Measurements from ENCODE around the gene WWTR1. TPM values are rescaled to one million over a fixed set of nuclear protein-coding genes. Genes with fewer than 3 reads are reported as not detected.

WWTR1 gene
- total RNA-seq, 6 experiments from 2014 or later = 41.5 to 49.7 (median 45.5) TPM

DNA sequence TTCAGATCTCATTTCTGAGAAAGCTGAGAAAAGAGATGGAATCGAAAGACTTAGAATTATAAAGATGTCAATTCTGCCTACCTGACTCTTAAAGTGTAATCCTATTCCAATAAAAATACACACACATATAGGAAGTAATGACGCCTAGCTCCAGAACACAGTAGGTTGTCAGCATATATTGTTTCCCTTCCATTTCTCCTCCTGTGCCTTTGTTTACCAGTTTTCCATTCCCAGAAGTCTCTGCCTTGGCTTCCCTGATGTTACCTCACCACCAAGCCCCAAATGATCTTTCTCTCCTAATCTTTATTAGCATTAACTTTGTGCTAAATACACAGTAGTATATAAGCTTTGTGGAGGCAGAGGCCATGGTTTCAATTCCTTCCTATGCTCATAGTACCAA is 143.4 kb downstream of the WWTR1 start:
- no peak overlapping the region for H3K4me3 Mint-ChIP-seq
- TF ChIP-seq CTCF (IDR thresholded peaks at IDR 0.05) = no peak
- peaks cover 10% of the 10 kb centered on the region for H3K4me1 Mint-ChIP-seq (ENCODE audit: low read depth)
- no peak for DNase-seq
- no peak overlapping the region; the same call in 1 of the 2 replicates for H3K27ac Mint-ChIP-seq
- no peaks in the 10 kb centered on the region for H3K36me3 Mint-ChIP-seq (ENCODE audit: low read depth)
- peaks cover 5% of the 10 kb centered on the region; the same call in 1 of the 2 replicates for H3K27me3 Mint-ChIP-seq (ENCODE audit: insufficient read depth)
- no peaks in the 10 kb centered on the region for H3K9me3 Mint-ChIP-seq

GRCh38 chr3:149512073-149512782 is 145.6 kb downstream of the WWTR1 start:
- Mint-ChIP-seq H3K27ac (peak overlapping the region; percentile 2; the same call in 1 of the 2 replicates), H3K9me3 (no peaks in the 10 kb centered on the region), H3K4me1 (ENCODE audit: low read depth) (peaks cover 25% of the 10 kb centered on the region), H3K4me3 (peak overlapping the region; percentile 34), H3K27me3 (ENCODE audit: insufficient read depth) (peaks cover 5% of the 10 kb centered on the region; the same call in 1 of the 2 replicates), H3K36me3 (ENCODE audit: low read depth) (no peaks in the 10 kb centered on the region)
- DNase-seq = peak; percentile 59
- TF ChIP-seq CTCF (IDR thresholded peaks at IDR 0.05) = peak; percentile 91

- no peak for TF ChIP-seq CTCF (IDR thresholded peaks at IDR 0.05)
- H3K4me3 Mint-ChIP-seq = no peak overlapping the region
- H3K27ac Mint-ChIP-seq = no peak overlapping the region
- H3K36me3 Mint-ChIP-seq (ENCODE audit: low read depth) = no peaks in the 10 kb centered on the region
- peaks cover 5% of the 10 kb centered on the region; the same call in 1 of the 2 replicates for H3K27me3 Mint-ChIP-seq (ENCODE audit: insufficient read depth)
- no peak for DNase-seq
- H3K4me1 Mint-ChIP-seq (ENCODE audit: low read depth) = peaks cover 36% of the 10 kb centered on the region
- no peaks in the 10 kb centered on the region for H3K9me3 Mint-ChIP-seq
These were observed 146.7 kb downstream of the WWTR1 start for GRCh38 chr3:149511040-149511626.

DNA sequence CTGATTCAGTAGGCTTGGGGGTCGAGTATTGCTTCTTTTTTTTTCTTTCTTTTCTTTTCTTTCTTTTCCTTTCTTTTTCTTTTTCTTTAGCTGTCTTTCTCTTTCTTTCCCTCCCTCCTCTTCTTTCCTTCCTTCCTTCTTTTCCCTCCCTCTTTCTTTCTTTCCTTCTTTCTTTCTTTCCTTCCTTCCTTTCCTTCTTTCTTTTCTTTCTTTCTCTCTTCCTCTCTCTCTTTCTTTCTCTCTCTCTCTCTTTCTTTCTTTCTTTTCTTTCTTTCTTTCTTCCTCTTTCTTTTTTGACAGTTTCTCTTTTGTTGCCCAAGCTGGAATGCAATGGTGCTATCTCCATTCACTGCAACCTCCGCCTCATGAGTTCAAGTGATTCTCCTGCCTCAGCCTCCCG is 147.3 kb downstream of the WWTR1 start:
- no peak overlapping the region for H3K4me3 Mint-ChIP-seq
- H3K27me3 Mint-ChIP-seq (ENCODE audit: insufficient read depth) = peaks cover 5% of the 10 kb centered on the region; the same call in 1 of the 2 replicates
- DNase-seq = no peak
- H3K4me1 Mint-ChIP-seq (ENCODE audit: low read depth) = peaks cover 39% of the 10 kb centered on the region
- peak overlapping the region; percentile 6; the same call in 1 of the 2 replicates for H3K27ac Mint-ChIP-seq
- H3K36me3 Mint-ChIP-seq (ENCODE audit: low read depth) = no peaks in the 10 kb centered on the region
- TF ChIP-seq CTCF (IDR thresholded peaks at IDR 0.05) = no peak
- no peaks in the 10 kb centered on the region for H3K9me3 Mint-ChIP-seq

- Mint-ChIP-seq H3K4me3 (no peak overlapping the region), H3K27ac (no peak overlapping the region), H3K4me1 (ENCODE audit: low read depth) (peaks cover 49% of the 10 kb centered on the region), H3K9me3 (no peaks in the 10 kb centered on the region), H3K36me3 (ENCODE audit: low read depth) (no peaks in the 10 kb centered on the region), H3K27me3 (ENCODE audit: insufficient read depth) (peaks cover 5% of the 10 kb centered on the region; the same call in 1 of the 2 replicates)
- TF ChIP-seq CTCF (IDR thresholded peaks at IDR 0.05) = no peak
- DNase-seq = no peak
These were observed 148.3 kb downstream of the WWTR1 start for GRCh38 chr3:149509526-149509925.
